T47D (cell line): ENCODE data around the gene CHAD.

Experiments
- DNase-seq, 2 experiments: peaks; one replicate each; pipeline versions ENCODE4 v3.0.0 to v3.0.0-alpha.2; 2011 to 2012; ENCODE audit warnings: low read depth in 1 of 2, low spot score in 1 of 2
- JUND ChIP-seq: IDR thresholded peaks from 2 replicates; pipeline ENCODE4 v1.6.1; 2012; ENCODE audit warnings: low read depth
- in situ Hi-C: cut with HindIII; loops from 2 replicates; pipeline ENCODE4 v1.10.0; 2016; ENCODE audit warnings: low sequenced_read_pairs, low pct_unique_long_range_greater_than_20kb

The CHAD gene

DNA sequence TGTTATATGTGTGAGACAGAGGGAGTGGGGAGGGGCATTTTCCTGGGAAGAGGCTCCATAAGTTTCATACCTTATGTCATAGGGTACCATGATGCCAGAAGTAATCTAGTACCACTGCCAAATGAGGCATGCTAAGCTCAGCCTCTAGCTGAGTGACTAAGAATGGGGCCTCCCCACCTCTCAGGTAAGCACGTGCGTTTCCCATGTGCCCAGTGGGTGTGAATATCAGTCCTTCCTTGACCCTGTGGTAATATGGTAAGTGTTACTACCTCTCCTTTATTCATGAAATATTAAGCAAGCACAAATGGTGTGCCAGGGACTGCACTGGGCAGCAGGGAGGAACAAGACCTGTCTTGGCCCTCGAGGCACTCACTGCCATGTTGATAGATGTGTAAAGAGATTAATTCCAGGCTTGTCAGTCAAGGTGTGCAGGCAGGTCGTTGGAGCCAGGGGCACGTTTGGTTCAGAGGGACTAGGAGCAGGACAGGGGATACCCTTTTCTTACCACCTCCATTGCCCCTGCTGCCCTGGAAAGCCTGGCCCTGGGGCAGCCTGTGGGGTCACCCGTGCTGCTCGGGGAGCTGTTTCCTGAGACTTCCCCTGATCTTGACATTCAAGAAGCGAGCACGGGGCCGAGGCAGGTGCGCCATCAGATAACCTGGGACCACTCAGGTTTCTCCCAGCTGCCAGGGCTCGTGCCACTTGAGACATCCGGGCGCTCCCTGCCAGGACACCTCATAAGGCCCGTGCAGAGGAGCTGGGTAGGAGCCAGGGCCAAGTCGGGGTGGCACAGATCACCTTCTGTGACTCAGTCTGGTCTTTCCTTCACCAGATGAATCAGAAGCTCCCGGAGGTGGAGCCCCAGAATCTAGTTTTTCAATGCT lies 18.8 kb upstream of the CHAD start:
- peak in 1 of 2 experiments; percentile 46 for DNase-seq
- in situ Hi-C loops = no loop called here
- no peak for TF ChIP-seq JUND

DNA sequence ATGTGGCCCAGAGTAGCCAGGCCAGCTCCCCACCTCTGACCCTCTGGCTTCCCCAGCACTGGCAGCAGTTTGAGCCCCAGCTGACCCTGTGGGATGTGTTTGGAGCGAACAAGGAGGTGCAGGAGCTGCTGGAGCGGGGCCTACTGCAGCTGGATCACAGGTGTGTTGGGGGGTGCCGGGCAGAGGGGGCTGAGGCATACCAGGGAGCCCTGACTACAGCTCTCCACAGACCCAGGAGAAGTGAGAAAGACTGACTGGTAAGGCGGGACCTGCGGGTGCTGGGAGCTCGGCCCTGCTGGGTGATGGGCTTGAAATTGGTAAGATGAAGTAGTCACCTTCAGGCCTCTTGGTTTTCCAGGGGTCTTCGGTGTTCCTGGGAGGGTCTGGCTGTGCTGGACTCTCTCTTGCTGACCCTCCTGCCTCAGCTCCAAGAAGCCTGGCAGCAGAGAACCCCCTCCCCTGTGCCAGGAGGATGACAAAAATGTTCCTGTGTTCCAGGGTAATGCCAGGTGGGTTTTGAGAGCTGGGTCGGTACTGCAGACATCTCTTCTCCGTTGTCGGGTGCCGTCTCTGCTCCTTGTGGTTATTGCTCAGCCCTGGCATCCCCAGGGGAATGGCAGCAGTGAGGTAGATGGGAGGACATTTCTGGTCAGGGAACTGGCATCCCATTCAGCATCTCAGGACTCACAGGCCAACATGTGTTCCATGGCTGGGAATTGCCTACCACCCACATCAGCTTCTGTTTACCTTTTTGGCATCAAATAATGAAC lies 15.9 kb upstream of the CHAD start:
- no peak for DNase-seq
- no peak for TF ChIP-seq JUND
- in situ Hi-C loops = no loop called here

DNA sequence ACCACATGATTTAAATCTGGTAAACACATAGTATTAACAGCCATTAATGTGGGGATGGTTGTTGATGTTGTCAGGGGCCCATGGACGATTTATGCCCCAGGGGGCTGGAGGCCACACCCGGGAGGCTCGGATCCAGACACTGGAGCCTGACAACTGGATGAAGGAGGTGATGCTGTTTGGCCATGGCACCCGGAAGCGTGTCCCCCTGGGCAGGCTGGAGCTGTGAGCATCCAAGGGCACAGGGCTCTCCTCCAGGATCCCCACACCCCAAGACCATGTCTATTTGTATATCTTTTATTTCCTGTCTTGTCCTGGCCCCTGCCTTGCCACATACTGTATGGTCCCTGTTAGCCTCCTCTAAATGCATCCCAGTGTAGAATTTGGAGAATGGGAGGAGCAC lies 14.6 kb upstream of the CHAD start:
- no peak for DNase-seq
- in situ Hi-C loops = no loop called here

DNA sequence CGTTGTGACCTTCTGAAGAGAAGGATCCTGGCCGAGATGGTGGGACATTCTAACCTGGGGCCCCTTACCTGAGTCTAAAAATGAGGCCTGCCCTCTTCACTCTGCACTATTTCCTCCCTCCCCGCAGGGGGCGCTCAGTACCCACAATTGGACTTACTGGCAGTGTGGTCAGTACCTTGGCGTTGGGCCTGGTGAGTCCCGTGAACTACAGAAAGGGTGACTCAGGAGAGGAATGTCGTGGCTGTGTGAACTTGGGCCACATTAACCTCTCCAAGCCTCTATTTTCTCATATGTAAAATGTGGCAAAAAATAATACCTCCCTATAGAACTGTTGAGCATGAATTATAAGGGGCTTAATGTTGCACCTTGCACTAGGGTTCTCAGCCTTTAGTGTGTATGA lies 13.8 kb upstream of the CHAD start:
- peak; percentile 93 to 98 for DNase-seq
- in situ Hi-C loops = no loop called here
- no peak for TF ChIP-seq JUND

More for the DNA sequence above, 14.6 kb upstream of the CHAD start:
- no peak for TF ChIP-seq JUND

DNA sequence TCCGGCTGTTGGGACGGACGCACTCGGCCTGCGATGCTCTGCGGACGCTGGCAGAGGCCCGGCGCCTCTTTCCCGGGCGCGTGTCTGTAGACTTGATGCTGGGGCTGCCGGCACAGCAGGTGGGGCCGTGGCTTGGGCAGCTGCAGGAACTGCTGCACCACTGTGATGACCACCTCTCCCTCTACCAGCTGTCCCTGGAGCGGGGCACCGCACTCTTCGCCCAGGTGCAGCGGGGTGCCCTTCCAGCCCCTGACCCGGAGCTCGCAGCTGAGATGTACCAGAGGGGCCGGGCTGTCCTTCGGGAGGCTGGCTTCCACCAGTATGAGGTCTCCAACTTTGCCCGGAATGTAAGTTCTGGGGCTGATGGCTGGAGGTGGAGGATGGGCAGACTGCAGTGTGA lies 13.4 kb upstream of the CHAD start:
- TF ChIP-seq JUND = no peak
- DNase-seq = no peak
- in situ Hi-C loops = no loop called here

DNA sequence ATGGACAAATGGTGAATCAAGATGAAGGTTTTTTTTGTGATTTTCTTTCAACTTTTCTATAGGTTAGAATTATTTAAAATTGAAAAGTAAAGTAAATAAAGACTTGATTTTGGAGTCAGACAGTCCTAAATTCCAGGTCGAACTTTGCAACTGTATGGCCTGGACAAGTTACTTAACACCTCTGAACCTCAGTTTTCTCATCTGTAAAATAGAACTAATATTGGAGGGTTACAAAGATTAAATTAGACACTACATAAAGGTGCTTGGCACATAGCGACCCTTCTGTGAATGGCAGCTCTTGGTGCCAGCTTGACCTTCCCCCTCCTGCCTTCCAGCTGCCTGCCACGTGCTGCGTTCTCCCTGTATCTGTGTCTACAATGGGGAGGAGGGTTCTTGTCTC lies 13.0 kb upstream of the CHAD start:
- in situ Hi-C loops = no loop called here
- TF ChIP-seq JUND = no peak
- no peak for DNase-seq

DNA sequence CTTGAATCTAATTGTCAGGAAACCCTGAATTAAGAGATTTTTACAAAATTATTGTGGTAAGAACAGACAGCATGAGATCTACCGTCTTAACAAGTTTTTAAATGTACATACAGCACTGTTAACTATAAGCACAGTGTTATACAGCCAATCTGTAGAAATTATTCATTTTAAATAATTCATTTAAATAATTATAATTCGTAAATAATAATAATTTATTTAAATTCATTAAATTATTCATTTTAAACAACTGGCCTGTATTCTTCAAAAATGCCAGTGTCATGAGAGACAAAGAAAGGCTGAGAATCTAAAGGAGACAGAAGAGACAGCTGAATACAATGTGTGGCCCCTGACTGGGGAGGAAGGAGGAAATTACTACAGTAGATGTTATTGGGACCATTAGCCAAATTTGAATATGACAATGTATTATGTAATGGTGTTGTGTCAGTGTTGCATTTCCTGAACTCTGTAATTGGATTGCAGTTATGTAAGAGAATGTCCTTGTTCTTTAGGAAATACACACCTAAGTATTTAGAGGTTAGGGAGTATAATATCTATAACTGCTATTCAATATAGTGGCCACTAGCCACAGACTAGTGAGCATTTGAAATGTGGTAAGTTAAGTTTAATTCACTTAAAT lies 12.3 kb upstream of the CHAD start:
- DNase-seq = no peak
- TF ChIP-seq JUND = no peak
- in situ Hi-C loops = no loop called here

DNA sequence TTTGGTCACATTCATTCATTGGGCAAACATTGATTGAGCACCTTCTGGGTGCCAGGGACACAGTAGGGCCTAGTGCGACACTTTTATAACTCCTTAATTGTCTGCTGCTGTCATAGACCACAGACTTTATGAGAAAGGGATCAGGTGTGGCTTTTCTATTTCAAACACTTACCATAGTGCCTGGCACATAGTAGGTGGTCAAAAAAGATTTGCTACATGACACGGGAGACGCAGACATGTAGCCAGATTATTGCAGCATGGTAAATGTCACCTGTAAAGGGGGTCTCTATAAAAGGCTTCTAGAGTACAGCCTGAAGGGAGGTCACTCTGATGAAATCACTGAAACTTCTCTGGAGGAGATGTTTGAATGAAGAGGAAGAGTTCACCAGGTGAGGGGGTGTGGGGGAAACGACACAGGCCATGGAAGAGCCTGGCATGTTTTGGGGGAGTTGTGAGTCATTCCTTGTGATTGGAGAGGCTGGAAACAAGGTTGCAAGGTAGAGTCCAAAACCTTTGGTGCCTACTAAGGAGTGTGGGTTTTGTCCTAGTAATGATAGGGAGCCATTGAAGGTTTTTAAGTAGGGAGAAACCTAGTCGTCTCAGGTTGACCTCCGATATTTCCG lies 11.6 kb upstream of the CHAD start:
- in situ Hi-C loops = no loop called here
- no peak for DNase-seq
- TF ChIP-seq JUND = no peak

DNA sequence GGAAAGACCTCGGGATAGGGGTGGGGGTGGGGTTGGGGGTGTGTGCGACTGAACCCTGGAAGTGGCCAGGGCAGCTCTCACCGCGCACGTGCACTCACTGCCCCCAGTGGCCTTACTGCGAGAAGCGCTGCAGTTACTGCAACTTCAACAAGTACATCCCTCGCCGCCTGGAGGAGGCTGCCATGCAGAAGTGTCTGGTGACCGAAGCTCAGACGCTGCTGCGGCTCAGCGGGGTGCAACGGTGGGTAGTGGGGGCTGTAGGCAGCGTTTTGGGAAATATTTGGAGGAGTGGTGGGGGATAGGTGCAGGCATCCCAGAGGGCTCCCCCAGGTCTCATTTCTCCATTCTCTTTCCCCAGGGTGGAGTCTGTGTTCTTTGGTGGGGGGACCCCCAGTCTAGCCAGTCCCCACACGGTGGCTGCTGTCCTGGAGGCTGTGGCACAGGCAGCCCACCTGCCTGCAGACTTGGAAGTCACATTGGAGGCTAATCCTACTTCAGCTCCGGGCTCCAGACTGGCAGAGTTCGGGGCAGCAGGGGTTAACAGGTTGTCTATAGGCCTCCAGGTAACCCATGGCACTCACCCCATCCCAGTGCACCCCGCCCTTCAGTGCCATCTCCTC lies 11.0 kb upstream of the CHAD start:
- in situ Hi-C loops = no loop called here
- peak; percentile 77 to 92 for DNase-seq
- TF ChIP-seq JUND = no peak

DNA sequence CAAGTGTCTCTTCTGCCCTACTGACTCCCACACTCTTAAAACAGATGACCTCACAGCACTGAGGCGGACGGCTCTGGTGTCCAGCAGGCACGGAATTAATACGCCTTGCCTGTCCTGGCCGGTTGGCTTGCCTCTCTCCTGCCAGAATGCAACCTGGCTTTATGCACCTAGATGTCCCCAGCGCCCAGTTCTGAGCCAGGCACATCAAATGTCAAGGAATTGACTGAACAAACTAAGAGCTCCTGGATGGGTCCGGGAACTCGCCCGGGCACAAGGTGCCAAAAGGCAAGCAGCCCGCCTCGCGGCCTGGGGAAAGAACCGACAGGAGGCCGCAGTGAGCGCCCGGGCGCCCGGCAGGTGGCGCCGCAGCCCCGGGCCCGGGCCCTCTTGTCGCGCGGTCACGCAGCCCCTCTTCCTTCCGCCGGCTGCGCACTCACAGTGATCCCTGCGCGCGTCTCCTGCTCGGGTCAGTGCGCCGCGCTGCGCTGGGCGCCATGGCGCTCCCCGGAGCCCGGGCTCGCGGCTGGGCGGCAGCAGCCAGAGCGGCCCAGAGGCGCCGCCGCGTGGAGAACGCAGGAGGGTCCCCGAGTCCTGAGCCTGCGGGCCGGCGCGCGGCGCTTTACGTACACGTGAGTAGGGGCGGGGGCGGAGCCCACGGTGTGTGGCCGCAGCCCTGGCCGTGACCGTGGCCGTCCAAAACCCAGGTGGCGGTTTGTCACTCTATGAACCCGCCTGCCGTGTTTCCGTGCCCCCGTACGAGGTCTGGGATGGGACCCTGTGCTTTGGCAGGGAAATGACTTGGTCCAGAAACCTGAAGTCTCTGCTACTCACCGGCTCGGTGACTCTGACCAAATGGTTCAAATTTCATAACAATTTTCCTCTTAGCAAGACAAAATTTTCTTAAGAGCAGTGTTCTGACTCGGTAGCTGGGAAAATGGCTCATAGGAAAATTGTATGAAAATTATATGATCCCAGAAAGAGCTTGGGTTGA lies 10.0 kb upstream of the CHAD start, which contains the start of gene RSAD1:
TSS of gene RSAD1 (plus strand) at position 470 of the 991 bp plus-strand sequence. CDS start at position 495, 25 bp downstream.
- in situ Hi-C loops = no loop called here
- DNase-seq = peak; percentile 78 to 95

DNA sequence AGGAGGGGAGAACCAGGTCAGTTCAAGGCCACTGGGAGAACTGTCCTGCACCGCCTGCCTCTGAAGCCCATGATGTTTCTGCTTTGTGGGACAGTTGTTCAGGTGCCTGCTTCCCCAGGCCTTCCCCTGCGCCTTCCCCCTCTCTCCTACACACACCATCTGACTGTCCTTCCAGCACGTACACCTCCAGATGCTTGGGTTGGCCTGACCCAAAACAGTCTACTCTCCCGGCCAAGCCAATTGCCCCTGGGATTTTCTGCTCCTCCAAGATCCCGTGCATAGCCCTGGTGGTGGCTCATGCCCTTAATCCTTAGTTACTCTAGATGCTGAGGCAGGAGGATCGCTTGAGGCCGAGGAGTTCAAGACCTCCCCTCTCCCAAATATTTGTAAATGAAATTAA lies 9.3 kb upstream of the CHAD start:
- no peak for TF ChIP-seq JUND
- DNase-seq = no peak
- in situ Hi-C loops = no loop called here

More for the DNA sequence above, 10.0 kb upstream of the CHAD start, which contains the start of gene RSAD1:
- TF ChIP-seq JUND = no peak
